Activated naive CD4-positive, alpha-beta T cell (primary cell): ENCODE results near the gene LIN7C.

ENCODE experiments used
- DNase-seq, 4 experiments: peaks; one replicate each; lab custom pipeline; 2025; lab: John Stamatoyannopoulos, UW

Gene LIN7C

DNA sequence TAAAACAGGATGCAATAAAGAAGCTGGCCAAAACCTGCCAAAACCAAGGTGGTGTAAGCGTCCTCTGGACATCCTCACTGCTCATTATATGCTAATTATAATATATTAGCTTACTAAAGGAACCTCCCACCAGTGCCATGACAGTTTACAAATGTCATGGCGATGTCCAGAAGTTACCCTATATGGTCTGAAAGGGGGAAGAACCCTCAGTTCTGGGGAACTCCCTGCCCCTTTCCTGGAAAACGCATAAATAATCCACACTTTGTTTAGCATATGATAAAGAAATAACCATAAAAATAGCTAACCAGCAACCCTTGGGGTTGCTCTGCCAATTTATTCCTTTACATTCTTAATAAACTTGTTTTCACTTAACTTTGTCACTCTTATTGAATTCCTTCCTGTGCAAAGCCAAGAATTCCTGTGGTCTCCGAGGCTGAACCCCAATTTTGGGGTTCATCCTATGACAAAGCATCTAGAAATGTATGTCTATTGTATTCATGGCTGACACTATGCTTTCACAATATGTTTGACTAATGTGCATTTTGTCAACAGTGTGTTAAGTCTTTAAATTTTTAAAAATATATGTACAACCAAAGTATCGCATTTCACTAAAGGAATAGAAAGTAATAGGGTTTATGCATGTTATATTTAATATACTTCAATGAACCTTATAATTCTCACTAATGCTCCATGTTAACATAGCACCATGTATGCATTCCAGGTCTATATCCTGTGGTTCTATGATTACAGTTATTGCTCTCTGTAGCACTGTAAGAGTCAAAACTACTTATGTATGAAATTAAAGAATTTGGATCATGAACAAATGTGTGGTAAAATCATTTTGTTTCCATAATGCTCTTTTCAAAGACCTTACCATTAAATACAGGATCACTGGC, 59.0 kb downstream of the LIN7C start:
- no peak for DNase-seq

DNA sequence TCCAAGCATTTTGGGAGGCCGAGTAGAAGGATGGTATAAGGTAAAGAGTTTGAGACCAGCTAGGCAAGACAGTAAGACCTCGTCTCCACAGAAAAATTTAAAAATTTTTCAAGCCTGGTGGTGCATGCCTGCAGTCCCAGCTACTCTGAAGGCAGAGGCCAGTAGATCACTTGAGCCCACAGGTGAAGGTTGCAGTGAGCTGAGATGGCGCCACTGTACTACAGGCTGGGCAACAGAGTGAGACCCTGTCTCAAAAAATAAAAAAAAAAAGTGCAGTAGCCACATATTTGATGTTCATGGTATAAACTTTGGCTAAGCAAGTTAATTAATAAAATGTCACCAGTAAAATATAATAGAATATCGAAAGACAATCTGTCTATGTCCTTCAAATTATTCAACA, 60.9 kb downstream of the LIN7C start:
- DNase-seq: no peak

DNA sequence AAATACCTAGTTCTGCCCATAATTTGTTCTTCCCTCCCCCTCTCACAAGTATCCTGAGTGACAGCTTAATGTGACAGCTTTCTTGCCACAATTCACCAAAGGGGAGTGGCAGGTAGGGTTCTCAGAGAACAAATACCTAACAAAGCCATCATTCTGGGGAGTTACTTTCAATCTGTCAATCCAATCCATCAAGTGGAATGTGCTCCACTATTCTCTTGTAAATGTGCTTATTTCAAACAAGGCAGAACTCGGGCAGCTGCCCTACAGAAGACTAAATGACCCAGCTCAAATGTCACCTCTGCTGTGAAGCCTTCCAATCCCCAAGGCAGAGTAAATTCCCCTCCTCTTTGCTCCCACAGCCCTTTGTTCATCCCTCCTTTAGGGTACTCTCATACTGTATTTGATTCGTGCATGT, 61.8 kb downstream of the LIN7C start:
- DNase-seq: no peak
